KG1 (cell line): ENCODE results near the gene CCDC66.
"Not testable (repeated sequence)": the region's sequence is repeated elsewhere in the genome, so short reads cannot be mapped to it uniquely, and the experiment has no call there.

Source experiments
- DNase-seq: peaks from one replicate; lab custom pipeline; 2025; lab: John Stamatoyannopoulos, UW

Gene CCDC66

DNA sequence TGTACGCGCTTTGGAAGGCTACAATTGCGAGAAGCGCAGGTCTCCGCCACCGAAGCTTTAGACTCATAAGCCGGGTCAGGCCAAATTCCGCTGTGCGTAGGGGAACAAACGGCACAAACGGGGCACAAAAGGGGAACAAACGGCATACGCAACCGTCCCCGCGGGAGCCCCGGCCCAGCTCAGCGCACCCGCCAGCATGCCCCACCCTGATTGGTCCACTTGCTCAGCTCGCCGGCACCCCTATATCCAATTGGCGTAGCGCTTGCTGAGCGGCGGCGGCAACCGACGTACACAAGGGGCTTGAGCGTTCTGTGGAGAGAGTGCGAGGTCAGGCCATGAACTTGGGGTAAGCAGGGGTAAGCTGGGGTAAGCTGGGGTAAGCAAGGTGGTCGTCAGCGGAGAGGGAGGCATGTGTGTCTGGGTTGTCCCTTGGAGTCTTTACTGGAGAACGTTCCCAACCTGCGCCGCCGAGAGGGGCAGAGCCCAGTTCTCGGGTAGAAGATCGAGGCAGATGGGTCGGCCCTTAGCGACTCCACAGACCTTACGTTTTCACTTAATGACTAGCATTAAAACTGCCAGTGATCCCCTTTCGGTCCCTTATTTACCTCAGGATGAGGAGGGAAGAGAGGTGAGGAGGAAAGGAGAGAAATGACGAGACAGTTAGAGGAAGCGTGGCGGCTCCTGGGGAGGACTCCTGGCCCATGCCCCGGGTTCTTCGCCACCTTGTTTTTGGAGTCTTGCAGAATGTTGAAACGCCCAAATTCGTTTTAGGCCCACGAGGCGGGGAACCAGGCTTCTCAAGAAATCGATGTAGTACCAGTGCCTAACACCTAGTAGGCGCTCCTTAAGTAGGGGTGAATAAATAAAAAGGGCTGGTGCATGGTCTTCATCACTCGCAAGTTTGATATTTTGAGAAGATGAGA lies at the start of gene CCDC66:
Gene CCDC66 (plus strand): TSS at position 268 of the 923 bp plus-strand sequence. CDS start 68 bp downstream, at position 336.
- DNase-seq = peak; percentile 82

DNA sequence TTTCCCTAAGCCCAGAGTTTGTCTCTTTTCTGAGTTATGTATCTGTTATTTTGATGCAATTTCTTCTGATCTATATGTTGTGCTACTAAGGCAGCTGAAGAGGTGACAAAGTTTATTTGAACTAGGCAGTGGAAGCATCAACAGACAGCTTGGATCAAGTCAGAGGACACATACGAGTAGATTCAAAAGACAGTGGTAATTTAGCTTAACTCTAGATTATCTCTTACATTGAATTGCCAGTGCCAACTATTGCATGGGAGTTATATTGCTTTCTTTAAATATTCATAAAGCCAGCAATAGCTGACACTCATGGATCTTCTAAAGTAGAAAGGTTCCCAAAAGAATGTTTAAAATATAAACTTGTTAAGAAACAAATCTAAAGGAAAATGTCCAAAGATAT lies 37.3 kb upstream of the CCDC66 start:
- DNase-seq = no peak

DNA sequence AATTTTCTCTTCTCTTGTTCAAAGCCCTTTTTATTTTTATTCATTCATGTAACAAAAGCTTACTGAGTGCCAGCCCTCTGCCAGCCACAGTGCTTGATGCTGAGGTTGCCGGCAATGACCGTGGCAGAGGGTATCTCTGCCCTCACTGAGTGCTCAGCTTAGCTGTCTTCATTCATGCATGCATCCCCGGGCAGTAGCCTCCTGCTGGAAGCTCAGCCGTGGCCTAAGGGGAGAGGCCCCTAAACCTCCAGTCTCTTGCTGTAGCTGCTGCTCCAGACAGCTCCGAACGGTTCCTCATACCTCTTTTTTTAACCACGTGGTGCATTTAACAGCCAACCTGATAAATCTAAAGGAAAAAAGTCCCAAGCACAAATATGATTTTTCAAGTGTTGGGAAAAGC lies 34.6 kb upstream of the CCDC66 start:
- no peak for DNase-seq

DNA sequence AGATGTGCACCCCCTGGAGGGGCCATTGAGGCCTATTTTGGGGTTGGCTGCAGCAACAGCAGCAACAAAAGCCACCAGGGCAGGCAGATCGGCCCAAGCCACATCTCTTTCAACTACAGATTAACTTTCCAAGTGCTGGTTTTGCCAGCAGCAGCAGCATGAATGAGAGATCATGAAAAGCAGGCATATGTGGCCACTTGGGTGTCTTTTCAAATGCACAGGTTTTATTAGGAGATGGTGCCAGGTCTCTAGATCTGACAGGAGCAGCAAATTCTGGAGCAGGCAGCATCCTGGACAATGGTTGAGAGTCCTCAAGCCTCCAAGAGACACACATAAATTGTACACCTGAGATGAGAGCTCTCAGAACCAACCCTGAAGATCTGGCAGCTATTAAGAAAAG lies 31.7 kb upstream of the CCDC66 start:
- DNase-seq = no peak

DNA sequence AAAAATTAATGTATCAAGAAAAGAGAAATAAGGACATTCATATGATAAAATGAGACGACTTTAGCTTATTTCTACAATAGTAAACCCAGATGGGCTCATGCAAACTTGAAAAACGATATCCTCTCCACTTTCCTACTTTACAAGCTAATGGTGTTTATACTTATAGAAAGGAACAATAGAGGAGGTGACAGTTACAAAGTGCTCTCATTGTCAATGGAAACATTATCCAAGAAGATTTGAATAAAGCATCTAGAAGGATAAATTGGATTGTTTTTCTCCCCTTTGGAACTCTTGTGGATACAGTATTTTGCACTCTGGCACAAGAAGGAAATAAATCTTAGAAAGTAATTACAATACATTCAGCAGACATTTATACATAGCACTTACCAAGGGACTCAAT lies 20.2 kb upstream of the CCDC66 start:
- DNase-seq = no peak

DNA sequence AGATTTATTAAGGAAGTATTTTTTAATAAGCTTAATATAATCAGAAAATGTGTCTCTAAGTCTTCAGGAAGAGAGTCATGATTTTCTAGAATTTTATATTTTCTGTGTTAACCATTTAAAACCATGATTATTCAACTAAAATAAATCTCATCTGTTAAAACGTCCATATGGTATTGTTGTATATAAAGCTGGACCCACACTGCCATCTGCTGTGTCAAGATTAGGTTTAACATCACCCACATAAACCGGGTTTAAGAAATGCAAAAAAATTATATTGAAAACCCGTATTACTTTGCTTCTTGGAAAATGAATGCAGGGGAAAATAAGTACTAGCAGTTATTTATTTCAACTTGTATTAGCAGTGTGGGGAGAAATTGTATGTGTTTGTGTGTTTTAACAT lies 9.5 kb upstream of the CCDC66 start:
- DNase-seq = no peak

DNA sequence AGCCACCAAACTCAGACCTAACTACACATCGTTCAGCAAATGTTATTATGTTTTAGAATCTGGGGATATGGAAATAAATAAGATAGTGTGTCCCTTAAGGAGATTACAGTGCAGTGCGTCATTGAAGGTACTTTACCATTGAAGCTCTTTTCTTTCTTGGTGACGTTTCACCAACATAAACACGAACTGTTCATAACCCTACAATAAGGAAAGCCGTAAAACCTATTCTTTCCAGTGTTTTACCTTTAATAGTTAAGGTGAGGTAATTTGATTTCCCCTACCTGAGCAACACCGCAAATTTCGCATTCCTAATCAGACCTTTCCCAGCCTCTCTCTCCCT lies 826 bp downstream of the CCDC66 start:
- no peak for DNase-seq

DNA sequence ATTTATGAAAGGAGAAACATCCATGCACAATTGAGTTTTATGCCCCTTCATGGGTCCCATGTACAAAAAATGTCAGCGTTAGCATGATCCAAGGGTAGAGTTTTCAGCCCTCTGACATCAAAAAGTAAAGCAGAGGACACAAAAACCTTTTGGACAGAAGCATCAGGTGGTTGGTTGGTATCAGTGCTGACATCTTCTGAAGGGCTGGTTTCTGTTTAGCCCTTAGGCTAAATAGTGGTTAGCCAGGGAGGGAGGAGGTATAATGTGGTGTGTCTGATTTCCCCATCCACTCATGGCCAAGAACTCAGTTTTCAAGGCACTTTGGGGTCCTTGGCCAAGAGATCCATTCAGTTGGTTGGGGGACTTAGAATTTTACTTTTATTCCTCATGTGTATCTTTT lies 16.5 kb downstream of the CCDC66 start:
- DNase-seq = no peak

DNA sequence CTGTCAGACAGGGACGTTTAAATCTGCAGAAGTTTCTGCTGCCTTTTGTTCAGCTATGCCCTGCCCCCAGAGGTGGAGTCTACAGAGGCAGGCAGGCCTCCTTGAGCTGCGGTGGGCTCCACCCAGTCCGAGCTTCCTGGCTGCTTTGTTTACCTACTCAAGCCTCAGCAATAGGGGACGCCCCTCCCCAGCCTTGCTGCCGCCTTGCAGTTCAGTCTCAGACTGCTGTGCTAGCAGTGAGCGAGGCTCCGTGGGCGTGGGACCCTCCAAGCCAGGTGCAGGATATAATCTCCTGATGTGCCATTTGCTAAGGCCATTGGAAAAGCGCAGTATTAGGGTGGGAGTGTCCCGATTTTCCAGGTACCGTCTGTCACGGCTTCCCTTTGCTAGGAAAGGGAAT lies 25.0 kb downstream of the CCDC66 start:
- not testable (repeated sequence) for DNase-seq

DNA sequence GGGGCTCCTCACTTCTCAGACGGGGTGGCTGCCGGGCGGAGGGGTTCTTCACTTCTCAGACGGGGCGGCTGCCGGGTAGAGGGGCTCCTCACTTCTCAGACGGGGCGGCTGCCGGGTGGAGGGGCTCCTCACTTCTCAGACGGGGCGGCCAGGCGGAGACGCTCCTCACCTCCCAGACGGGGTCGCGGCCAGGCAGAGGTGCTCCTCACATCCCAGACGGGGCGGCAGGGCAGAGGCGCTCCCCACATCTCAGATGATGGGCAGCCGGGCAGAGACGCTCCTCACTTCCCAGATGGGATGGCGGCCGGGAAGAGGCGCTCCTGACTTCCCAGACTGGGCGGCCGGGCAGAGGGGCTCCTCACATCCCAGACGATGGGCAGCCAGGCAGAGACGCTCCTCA lies 27.3 kb downstream of the CCDC66 start:
- not testable (repeated sequence) for DNase-seq

DNA sequence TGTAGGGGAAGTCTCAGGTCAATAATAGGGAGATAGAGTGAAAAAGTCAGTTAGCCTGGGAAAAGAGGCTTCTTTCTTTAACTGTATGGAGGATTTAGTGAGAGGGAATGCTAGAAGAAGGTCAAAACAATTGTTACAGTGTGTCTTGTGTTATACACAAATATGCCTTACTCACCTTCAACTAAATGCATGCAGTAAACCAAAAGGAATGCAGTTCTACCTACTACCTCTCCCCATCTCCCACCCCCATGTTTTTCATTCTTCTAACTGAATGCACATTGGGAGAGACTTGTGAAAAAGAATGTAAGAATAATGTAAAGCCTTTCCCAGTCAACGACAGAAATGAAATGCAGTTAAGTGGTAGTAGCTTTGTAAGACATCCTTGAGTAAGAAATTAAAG lies 33.8 kb downstream of the CCDC66 start:
- no peak for DNase-seq

DNA sequence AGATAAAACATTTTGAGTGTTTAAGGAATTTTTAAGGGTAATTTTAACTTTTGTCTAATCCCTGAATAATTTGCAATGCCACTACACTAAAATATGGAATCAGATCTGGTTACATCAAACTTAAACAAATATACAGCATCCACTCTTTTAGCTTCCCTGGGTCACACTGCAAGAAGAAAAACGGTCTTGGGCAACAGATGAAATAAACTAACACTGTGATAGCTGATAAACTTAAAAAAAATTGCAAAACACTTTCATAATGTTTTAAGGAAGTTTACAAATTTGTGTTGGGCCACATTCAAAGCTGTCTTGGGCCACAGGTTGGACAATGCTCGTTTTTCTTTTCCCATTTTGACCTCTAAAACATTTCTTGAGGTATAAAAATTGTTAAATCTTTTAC lies 34.3 kb downstream of the CCDC66 start:
- DNase-seq = no peak

DNA sequence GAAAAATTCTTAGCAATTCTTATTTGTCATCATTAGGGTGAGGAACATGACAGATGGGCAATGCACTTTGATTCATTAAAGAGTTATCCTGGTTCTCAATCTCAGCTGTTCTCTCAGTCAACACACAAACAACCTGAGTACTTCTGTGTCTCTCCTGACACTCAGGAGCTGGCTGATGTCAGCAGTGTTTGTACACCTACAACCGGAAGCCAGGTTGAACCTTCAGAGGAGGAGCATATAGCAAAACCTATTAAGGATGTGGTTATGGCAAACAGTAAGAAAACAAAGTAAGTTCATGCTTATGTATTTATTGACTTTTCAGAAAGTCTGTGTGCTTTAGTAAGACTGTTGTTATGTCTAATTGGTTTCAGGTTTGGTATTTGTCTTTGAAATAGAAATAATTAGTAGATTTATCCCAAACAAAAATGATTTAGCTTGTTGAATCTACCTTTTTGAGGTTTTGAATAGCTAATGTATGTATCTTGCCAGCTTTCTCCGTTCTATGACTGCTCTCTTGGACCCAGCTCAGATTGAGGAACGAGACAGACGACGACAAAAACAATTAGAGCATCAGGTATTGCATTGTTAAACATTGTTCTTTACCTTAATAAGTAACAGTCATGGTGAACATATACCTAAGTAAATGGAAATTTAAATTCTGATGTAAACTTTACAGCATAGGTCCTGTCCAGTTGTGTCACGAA lies 36.6 kb downstream of the CCDC66 start:
- DNase-seq = no peak

DNA sequence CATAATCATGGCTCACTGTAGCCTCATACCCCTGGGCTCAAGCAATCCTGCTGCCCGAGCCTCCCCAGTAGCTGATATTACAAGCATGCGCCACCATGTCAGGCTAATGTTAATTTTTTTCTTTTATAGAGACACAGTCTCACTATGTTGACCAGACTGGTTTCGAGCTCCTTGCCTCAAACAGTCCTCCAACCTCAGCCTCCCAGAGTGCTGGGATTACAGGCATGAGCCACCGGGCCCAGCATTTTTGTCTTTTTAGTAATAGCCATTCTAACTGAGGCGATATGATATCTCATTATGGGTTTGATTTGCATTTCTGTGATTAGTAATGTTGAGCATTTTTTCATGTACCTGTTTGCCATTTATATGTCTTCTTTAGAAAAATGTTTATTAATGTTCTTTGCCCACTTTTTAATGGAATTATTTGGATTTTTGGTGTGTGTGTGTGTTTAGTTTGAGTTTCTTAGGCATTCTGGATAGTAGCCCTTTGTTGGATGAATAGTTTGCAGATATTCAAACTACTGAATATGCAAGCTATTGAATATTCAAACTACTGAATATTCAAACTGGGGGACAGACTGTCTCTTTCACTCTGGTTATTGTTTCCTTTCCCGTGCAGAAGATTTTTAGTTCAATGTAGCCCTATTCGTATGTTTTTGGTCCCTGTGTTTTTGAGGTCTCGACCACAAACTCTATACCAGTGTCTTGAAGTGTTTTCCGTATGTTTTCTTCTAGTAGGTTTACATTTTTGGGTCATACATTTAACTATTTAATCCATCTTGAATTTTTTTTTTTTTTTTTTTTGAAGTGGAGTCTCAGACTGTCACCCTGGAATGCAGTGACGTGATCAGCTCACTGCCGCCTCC lies 39.2 kb downstream of the CCDC66 start:
- DNase-seq = no peak

DNA sequence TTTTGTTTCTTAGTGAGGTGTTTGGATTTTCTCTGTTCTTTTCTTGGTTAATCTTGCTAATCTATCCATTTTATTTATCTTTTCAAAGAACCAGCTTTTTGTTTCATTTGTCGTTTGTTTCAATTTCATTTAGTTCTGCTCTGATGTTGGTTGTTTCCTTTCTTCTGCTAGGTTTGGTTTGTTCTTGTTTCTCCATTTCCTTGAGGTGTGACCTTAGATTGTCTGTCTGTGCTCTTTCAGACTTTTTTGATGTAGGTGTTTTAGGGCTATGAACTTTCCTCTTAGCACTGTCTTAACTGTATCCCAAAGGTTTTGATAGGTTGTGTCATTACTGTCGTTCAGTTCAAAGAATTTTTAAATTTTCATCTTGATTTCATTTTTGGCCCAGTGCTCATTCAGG lies 51.5 kb downstream of the CCDC66 start:
- not testable (repeated sequence) for DNase-seq

DNA sequence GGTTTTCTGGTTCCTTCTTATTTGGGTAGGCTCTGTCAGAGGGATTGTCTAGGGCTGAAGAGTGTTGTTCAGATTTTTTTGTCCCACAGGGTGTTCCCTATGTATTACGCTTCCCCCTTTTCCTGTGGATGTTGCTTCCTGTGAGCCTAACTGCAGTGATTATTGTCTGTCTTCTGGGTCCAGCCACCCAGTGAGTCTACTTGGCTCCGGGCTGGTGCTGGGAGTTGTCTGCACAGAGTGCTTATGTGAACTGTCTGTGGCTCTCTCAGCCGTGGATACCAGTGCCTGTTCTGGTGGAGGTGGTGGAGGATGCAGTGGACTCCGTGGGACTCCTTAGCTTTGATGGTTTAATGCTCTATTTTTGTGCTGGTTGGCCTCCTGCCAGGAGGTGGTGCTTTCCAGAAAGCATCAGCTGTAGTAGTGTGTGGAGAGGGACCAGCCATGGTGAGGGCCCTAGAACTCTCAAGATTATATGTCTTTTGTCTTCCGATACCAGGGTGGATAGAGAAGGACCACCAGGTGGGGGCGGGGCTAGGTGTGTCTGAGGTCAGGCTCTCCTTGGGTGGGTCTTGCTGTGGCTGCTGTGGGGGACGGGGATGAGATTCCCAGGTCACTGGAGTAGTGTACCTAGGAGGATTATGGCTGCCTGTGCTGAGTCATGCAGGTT lies 53.8 kb downstream of the CCDC66 start:
- DNase-seq = no peak

DNA sequence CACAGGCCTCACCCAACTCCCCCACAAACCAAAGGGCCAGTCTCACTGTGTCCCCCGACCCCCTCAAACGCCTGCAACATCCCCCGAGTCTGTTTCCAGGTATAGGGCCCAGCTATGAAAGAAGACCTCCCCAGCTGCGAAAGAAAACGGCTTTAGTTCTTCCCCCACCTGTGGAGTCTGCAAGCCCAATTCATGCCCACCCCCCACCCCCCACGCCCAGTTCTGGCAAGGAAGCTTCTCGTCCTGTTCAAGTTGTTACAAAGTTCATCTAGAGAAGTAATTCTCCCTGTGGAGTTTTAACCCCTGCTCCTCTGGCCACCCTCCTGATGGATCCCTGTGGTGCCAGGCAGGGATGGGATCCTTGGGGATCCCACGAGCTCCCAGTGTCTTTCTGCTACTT lies 54.4 kb downstream of the CCDC66 start:
- DNase-seq = no peak

DNA sequence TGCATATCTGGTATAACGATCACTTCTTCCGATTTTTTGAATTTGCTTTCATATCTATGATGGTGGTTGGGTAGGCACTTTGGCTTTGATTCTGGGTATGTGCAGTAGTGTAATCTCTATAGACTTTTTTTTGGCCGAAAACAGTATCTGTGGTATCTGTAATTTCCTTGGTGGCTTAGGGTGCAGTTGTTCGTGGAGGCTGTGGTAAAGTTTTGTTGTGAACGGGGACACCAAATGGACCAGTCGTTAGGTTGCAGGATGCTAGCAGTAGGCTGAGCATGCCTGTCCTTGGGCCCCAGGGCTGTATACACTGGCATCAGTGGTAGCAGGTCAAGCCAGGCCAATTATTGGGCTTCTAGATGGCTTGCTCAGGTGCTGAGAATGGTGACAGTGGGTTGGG lies 55.2 kb downstream of the CCDC66 start:
- DNase-seq = no peak

DNA sequence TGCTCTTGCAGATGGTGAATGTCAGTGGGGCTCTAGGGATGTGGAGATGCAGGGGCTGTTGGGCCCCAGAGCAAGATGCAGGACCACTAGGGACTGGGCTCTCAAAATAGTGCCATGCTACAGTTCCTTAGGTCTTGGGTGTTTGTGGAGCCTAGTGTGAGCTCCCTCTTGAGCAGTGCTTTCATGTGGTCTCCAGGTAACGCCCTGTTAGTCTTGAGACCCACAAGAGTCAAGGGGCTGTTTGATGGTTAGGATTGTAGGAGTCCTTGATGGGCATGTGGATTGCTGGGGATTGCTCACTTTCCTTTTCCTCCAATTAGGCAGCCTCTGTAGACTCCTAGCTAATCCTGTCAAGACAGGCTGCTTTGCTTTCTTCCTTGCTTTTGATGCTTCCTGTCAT lies 56.0 kb downstream of the CCDC66 start:
- no peak for DNase-seq

DNA sequence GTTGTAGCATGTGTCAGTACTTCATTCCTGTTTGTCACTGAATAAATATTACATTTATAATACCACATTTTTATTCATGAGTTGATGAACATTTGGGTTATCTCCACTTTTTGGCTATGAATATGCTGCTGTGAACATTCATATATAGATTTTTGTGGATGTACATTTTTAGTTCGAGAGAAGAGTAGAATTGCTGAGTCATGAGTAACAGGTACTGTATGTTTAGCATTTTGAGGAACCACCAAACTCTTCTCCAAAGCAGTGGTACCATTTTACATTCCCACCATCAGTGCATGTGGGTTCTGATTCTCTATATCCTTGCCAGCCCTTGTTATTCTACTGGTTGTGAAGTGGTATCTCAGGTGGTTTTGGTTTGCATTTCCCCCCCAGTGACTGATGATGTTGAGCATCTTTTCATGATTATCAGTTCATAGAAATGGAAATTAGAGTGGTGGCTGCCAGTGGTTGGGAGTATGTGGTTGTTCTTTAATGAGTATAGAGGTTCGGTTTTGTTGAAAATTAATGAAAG lies 59.6 kb downstream of the CCDC66 start:
- no peak for DNase-seq

DNA sequence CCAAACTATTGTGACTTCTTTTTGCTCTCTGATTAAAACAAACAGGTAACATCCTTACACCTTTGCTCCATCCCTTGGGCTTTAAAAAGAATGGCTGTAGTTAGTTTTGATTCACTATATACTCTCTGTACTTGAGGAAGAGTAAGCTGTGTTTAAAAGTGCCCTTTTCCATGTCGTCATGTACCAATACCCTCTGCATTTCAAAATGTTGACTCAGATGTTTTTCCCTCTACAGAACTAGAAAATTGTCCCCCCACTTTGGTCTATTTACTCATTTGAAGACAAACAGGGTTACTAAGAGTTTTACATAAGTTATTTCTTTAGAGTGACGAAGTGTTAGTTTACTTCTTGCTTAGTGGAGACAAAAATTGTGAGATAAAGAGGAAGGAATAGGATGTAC lies 63.4 kb downstream of the CCDC66 start:
- no peak for DNase-seq

DNA sequence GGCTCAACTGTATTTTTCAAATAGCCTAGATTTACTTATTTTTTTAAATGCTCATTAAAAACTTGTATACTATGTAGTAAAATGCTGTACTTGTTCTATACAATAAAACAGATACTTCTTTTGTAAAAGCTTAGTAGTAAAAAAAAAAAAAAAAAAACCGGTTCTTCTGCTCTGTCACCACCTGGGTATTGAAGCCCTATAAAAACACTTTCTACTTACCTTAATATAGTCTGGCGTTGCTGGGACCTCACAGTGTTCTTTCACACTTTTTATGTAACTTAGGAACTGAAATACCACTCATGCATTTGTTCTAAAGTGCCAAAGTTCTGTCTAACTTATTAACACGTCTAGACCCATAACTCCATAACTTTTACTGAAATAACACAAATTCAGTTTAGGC lies 64.7 kb downstream of the CCDC66 start:
- no peak for DNase-seq
